ENCODE measurements around the gene SF1.

The SF1 gene

DNA sequence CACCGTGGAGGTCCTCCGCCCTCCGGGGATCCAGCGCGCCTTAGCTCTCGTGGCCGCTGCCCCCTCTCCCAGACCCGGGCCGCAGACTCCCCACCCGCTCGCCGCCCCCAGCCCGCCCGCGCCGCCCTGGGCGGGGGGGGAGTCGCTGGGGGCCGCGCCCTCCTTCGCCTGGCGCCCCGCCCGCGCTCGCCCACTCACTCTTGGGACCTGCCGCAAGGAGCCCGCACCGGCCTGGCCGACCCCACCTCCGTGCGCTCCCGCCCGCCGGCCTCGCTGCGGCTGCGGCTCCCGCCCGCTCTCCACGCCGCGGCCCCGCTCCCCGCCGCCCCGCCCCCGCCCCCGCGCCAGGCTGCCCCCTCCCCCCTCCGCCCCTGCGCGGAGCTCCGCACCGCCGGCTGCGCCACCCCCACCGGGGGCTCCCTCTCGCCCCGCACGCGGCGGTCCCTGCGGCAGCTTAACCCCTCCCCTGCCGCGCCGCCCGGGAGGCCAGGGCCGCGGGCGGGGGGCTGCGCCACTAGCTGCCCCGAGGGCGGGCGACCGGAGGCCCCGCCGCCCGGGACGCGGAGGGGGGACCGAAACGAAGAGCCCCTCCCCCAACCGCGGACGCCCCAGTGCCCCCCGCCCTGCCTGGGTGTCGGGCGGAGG is 33.7 kb downstream of the SF1 start:
- peak in 4 of 5 experiments; percentile 30 to 58 (median 45) for DNase-seq

GRCh38 chr11:64743591-64744543 is 34.5 kb downstream of the SF1 start, which contains the start of gene RASGRP2:
Gene RASGRP2 (minus strand): TSS chr11:64744142. CDS start chr11:64742866, 1,276 bp downstream.
- peak; percentile 64 to 85 (median 80) for DNase-seq

DNA sequence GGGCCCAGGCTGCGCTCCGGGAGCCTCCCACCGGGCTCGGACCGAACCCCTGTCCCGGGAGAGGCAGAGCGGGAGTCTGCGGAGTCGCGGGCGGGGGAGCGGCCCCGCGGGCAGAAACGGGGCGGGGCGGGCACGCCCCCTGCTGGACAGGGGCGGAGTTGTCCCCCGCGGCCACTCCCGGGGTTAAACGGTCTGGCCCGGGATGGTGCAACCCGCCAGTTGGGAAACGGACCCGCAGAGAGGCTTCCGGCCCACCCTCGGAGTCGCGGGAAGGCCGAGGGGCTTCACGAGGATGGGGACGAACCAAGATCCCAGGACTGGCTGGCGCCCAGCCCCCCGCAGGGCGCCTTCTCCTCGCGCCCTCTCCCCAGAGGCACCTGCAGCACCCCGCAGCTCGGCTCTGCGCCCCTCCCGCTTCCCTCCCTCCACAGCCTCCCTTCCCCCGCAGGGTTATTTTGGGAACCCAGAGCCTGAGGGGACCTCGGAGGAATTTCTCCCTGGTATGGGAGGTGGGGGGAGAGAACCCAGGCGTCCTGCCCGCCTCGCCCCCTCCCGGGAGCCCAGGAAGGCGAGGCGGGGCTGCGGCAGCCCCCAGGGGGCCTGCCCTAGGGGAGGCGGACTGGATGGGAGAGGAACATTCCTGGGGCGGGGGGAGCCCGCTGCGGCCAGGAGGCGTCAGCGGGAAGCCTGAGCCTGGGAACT is 35.3 kb downstream of the SF1 start:
- peak; percentile 61 to 70 (median 66) for DNase-seq

GRCh38 chr11:64742087-64742888 is 36.1 kb downstream of the SF1 start:
- peak in 1 of 5 experiments; percentile 41 for DNase-seq

- no peak for DNase-seq
Observed at GRCh38 chr11:64741375-64742086, 36.8 kb downstream of the SF1 start.

GRCh38 chr11:64739871-64740270 is 38.5 kb downstream of the SF1 start:
- no peak for DNase-seq

DNA sequence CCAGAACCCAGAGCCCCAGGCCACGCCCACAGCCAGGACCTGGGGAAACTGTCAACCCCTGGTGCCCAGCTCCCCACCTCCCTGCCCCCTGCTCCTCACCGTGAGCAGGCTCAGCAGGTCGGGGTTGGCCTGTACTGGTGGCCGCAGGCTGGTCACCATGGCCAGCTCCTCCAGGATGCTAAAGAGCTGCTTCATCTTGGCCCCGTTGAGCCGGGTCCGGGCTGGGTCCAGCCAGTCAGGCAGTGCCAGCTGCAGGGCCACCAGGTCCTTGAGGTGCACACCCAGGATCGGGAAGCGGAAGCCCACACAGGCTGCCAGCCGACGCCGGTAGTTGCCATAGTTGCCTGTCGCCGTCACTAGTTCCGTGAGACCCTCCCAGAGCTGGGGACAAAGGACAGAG is 41.7 kb downstream of the SF1 start:
- no peak for DNase-seq

GRCh38 chr11:64735725-64736259 is 42.5 kb downstream of the SF1 start:
- DNase-seq, result no peak

- DNase-seq, result no peak
Observed at GRCh38 chr11:64734811-64735724, 43.3 kb downstream of the SF1 start.

- DNase-seq, result no peak
Observed at GRCh38 chr11:64731601-64732000, 46.7 kb downstream of the SF1 start.

- DNase-seq, result no peak
Observed at GRCh38 chr11:64729851-64730382, 48.4 kb downstream of the SF1 start.

- DNase-seq, result no peak
Observed at GRCh38 chr11:64728757-64729365, 49.5 kb downstream of the SF1 start.

DNA sequence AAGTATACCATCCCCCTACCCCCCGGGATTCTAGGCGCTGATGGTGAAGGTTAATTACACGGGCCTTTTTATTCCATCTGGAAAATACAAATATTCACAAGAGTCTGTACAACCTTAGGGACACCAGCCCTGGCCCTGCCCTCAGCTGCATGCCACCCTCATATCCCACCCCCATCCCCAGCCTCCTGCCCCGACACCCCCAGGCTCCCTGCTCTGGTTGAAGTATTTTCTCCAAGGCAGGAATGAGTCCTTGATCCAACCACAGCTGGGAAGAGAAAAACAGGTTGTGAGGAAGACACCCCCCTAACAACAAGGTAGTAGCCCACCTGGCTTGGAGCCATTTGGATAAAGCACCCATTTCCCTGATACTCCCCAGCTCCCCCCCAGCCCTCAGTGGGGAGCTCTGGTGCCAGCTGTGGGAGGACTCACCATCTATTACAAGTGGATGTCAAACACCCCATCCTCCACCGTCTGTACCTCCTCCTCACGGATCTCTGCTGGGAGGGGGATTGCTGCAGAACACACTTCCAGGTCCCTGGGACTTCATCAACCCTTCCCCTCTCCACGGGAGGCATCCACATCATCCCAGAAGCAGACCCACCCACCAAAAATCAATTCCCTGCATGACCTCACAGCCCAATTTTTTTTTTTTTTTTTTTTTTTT is 51.3 kb downstream of the SF1 start:
- no peak for DNase-seq

GRCh38 chr11:64726211-64726641 is 52.1 kb downstream of the SF1 start:
- DNase-seq, result no peak

GRCh38 chr11:64724863-64725532 is 53.3 kb downstream of the SF1 start:
- DNase-seq, result no peak

DNA sequence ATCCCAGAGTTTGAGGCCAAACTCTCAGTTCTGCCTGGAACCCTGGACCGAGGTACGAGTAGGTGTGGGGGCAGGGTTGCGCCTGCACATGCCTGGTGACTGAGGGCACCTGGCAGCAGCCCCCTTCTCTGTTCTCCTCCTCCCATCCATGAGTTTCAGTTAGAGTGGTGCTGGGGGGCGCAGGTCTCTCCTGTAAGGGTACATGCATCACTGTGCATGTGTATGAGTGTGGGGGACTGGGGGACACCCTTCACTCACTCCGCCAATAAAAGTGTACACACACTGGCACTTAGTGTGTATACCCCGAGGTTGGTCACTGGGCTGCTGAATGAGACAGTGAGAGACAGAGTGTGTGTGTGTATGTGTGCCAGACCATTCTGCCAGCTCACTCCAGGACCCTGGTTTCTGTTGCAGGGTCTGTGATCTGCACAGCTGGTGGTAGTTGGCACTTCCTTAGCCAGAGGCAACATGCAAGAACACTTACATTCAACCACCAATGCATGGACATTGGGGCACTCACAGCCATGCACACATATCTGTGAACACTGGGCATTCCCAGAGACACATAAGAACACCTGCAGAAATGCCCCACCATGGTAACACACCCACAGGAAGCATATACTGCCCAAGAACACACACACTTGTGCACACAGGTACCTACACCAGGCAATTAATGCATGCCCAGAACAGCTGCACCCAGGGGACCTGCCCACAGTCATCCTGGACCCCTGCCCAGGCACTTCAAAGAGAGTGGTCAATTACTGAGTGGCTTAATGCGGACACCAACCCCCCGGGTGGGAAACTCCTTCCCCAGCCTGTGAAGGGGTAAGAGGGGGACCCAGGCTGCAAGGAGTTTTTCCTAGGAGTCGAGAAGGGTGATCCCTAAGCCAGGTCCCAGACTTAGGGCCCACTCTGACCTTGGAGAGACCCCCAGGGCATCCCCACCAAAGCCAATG is 54.2 kb downstream of the SF1 start:
- no peak for DNase-seq

Data from T-helper 2 cell (primary cell).